Activated gamma-delta T cell (primary cell): ENCODE data around the gene CTXND1.
"Not testable (repeated sequence)": the region's sequence is repeated elsewhere in the genome, so short reads cannot be mapped to it uniquely, and the experiment has no call there.

Source experiments
- DNase-seq: peaks from one replicate; lab custom pipeline; 2025; lab: John Stamatoyannopoulos, UW
- total RNA-seq, 2 donors: gene quantifications; one replicate each; lab custom pipeline; 2026; lab: John Stamatoyannopoulos, UW

Gene CTXND1
- total RNA-seq, result 0 to 0.05 reads per million in 2 donors

DNA sequence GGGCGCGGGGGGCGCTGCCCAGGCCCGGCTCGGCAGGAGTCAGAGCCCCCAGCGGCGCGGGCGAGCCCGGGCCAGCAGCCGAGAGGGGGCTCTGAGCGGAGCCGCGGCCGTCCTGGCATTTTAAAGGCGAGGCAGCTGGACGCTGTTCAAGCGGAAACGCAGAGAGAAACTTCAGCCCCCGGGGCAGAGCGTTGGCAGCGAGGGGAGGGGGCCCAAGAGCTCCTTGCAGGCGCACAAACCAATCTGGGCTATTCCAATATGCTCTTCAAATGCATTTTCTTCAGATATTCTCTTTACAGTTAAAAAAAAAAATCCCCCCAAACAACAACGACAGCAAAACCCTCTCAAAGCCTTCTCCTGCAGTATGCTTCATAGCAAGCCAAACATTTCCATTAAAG lies at the start of gene CTXND1:
TSS of gene CTXND1 (minus strand) at position 93 of the 398 bp plus-strand sequence. CDS start 50,264 bp downstream, outside the sequence.
- no peak for DNase-seq

DNA sequence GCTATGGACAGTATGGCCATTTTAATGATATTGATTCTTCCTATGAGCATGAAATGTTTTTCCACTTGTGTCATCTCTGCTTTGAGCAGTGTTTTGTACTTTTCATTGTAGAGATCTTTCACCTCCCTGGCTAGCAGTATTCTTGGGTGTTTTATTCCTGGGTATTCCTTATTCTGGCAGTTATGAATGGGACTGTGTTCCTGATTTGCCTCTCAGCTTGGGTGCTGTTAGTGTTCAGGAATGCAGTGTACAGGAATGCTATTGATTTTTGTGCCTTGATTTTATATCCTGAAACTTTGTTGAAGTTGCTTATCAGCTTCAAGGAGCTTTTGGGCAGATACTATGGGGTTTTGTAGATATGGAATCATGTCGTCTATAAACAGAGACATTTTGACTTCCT lies 49.5 kb upstream of the CTXND1 start:
- no peak for DNase-seq

- DNase-seq, result not testable (repeated sequence)
Observed at GRCh38 chr15:80295777-80296176, 43.8 kb upstream of the CTXND1 start.

- no peak for DNase-seq
Observed at GRCh38 chr15:80292079-80292478, 40.1 kb upstream of the CTXND1 start.

- not testable (repeated sequence) for DNase-seq
Observed at GRCh38 chr15:80290891-80291290, 38.9 kb upstream of the CTXND1 start.

- no peak for DNase-seq
Observed at GRCh38 chr15:80289528-80290495, 37.8 kb upstream of the CTXND1 start.

- DNase-seq, result no peak
Observed at GRCh38 chr15:80288131-80288530, 36.1 kb upstream of the CTXND1 start.

DNA sequence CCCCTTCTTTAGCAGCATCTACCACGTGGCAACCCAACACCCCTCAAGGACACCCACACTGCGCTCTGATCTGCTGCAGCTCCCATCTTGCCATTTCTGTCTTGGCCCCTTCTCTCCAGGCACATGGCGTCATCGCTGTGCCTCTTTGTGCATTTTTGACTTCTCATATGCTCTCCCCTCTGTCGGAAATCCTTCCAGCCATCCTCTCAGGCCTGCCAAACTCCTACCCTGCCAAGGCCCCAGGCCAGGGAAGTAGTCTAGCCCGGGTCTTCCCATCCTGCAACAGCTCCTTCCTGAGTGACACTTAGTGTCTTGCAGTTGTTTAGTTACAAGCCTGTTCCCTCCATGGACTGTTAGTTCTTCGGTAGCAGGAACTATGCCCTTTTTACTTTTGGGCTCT lies 34.0 kb upstream of the CTXND1 start:
- DNase-seq, result no peak

DNA sequence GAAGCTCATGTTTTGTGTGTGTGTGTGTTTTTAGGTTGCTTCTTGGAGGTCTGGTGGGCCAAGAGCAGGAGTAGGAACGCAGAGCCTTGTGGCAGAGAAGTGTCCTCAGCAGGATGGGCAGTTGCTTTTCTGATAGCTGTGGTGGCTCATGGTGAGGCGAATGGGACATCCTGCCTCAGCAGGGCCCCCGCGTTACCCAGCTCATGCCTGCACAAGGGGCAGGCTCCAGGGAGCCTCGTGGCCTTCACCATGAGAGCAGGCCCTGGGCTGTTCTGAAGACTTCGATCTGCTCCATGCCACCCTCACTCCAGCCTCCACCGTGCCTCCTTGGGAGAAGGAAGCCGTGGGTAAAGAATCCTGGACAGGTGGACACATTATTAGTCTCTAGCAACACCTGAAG lies 33.4 kb upstream of the CTXND1 start:
- no peak for DNase-seq

- DNase-seq, result no peak
Observed at GRCh38 chr15:80283531-80283930, 31.5 kb upstream of the CTXND1 start.

DNA sequence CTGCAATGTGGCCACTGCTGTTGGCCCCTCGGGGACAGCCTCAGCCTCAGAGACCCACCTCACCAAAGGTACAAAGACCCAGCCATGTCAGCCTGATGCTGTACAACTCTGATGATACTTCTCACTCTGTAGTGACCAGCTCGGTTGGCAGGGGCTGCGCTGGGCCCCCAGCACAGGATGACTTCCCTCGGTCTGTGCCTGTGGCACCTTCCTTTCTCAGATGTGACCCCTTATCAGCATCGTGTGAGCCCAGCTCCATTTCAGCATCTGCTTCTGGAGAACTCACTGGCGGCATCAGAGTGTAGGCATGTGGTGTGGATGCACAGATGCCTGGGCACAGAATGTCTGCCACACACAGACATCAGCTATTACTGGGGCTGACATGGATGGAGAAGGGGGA lies 25.1 kb upstream of the CTXND1 start:
- DNase-seq, result no peak

DNA sequence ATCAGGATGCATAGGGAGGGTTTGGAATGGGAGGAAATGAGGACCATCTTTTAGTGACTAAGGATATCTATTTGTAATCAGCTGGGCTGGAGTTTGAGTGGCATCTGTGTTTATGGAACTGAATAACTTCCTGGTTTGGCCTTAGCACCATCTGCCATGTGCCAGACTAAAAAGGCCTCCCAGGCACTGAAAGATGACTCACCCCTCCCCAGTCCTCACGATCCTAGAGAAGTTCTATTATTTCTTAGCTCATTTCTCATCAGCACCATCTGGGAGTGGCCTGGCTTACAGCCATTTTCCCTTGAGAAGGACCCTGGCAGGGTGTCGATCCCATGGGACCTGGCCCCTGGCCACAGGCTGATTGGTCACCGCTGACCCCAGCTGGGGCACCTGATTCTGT lies 23.9 kb upstream of the CTXND1 start:
- no peak for DNase-seq

GRCh38 chr15:80274996-80275395 lies 23.0 kb upstream of the CTXND1 start:
- DNase-seq, result no peak

- no peak for DNase-seq
Observed at GRCh38 chr15:80274554-80274953, 22.5 kb upstream of the CTXND1 start.

DNA sequence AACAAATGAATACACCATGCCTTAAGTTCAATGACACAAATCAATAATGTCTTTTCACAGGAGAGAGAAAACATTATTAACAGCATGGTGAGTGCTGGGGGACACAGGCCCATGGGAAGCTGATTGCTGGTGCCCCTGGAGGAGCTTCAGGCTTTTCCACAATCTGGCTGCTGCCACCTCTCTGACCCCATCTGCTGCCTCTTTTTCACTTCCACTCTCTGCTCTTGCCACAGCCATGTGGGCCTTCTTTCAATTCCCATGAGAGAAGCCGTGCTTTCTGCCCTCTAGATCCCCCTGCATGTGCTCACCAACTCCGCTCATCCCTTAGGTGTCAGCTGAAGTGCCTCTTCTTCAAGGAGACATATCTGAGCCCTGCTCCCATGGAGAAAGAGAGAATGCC lies 21.0 kb upstream of the CTXND1 start:
- DNase-seq, result no peak

DNA sequence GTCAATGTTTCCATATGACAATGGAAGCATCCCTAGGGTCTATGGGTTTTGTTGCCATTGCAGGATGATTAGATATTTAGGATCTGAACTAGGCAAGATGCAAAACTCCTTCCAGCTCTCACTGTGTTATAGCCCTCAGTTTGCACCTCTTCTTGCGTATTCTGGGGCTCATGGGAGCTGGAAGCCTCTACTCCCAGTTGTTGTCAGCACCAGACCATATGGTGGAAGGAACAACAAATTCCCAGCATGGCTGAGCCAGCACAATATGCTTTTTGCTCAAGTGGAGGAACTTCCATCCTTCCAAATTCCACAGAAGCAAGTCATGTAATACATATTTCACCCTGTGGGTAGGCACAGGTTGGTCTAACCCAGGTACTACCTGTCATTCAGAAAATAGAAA lies 18.5 kb upstream of the CTXND1 start:
- no peak for DNase-seq

DNA sequence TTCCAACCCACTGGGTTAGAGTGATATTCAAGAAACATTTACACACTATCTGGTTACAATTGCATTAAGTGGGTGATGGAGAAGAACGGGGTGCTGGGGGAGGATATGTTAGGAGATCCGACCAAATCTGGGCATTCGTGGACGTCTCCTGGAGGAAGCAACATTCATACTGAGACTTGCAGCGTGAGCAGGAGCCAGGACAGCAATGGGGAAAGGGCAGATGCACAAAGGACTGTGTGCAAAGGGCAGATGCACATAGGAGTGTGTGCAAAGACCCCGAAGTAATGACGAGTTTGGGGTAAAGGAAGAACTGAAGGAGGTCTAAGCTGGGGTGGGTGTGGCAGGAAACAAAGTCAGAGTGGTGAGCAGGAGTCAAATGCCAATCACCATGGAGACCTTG lies 16.1 kb upstream of the CTXND1 start:
- DNase-seq, result no peak

DNA sequence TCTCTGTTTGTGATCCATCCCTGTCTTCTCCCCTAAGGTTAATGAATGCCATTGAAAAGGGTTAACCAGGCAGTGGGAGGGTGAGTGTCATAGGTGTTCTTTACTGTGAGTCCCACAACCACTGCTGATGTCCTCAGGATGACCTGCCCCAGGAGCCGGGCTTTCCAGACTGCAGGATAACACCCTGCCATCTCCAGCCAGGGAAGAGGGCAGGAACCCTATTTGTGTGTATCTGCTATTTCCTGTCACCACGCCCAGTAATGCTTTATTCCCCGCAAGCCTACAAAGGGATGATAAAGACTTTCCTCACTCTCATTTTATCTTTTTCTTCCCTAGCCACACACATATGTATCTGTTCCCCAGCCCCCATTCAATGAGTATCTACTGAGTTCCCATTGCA lies 15.6 kb upstream of the CTXND1 start:
- DNase-seq, result no peak

GRCh38 chr15:80266745-80267144 lies 14.7 kb upstream of the CTXND1 start:
- DNase-seq, result no peak

- no peak for DNase-seq
Observed at GRCh38 chr15:80266113-80266512, 14.1 kb upstream of the CTXND1 start.

DNA sequence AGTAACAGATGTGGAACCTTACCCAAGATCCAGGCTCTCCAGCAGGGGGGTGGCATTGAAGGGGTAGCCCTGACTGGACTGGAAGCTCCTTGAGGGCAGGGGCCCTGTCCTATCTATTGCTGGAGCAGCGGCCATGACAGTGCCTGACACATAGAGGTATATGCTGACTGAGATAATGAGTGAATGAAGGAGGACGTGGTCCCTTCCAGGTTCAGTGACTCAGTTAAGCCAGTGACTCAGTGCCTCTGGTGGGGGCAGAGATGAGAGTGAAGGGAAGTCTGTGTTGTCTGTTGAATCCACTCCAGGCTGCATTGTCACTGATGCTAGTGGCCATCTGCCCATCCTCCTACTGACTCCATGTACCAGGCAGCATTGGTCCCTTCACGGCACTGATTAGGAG lies 13.0 kb upstream of the CTXND1 start:
- DNase-seq, result no peak

- no peak for DNase-seq
Observed at GRCh38 chr15:80264031-80264430, 12.0 kb upstream of the CTXND1 start.

DNA sequence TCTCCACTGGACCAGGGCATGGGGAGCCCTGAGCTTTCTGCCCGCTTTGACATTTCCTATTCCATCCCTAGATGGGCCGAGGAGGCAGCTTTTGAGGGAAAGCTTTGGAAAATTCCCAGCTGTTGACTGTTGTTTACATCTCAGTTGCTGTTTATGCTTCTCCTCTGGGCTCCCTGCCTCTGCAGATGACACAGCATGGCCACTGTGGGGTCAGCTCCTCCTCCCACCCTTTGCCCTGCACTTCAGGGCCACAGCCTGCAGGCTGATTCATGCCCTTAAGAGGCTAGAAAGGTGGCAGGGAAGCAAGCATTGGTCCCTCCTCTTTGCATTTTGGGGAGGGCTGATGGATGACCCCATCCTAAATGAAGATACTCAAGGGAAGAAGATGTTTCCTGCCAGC lies 8.5 kb upstream of the CTXND1 start:
- no peak for DNase-seq
